Brain microvascular endothelial cell (primary cell): ENCODE results near the gene TRIM25.

Experiments
- DNase-seq: peaks from one replicate; pipeline ENCODE4 v3.0.0-alpha.2; 2020
- H3K27ac ChIP-seq: fragments of 250-450 bp; sonication (Bioruptor Pico); 2 replicates; pipeline ENCODE4 v1.5.1; 2020; ENCODE audit warnings: mild to moderate bottlenecking, moderate library complexity
- H3K27me3 ChIP-seq: fragments of 250-450 bp; sonication (Bioruptor Pico); replicated peaks from 2 replicates; pipeline ENCODE4 v1.5.1; 2020; ENCODE audit warnings: mild to moderate bottlenecking
- H3K36me3 ChIP-seq: fragments of 250-450 bp; sonication (Bioruptor Pico); replicated peaks from 2 replicates; pipeline ENCODE4 v1.5.1; 2020; ENCODE audit warnings: mild to moderate bottlenecking
- H3K4me3 ChIP-seq: 2 replicates; pipeline ENCODE4 v1.5.1; 2011; ENCODE audit warnings: low read depth, mild to moderate bottlenecking, control low read depth, low read length, moderate library complexity
- in situ Hi-C: cut with HindIII; loops from 2 replicates; pipeline ENCODE4 v1.10.0; 2017; ENCODE audit warnings: low sequenced_read_pairs, low pct_ligation_motif_present
- TF ChIP-seq, protein P1 (sequence below): IDR thresholded peaks from 2 replicates; pipeline ENCODE4 v1.5.1; 2011; ENCODE audit warnings: low read depth, mild to moderate bottlenecking, moderate library complexity, low read length, control low read depth, inconsistent platforms; ENCODE audit errors: missing control alignments

Gene TRIM25

DNA sequence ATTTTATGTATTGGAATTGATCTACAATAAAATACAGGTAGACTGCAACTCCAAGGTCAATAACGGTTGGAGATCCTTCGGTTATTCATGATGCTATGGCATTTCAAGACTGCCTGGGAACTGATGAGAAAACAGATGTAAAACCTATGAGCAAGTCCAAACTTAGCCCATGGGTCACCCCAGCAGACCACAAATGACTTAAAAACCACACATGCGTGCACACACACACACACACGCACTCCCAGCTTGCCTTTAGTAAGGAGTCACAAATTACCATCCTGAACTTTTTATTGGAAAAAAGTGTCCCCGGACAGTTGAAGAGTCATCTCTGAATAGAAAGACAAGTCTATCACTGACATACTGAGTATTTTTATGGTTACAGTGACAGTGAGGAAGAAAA lies 26.7 kb downstream of the TRIM25 start:
- no peak overlapping the region for H3K4me3 ChIP-seq
- DNase-seq = no peak
- peaks cover 6% of the 10 kb centered on the region for H3K36me3 ChIP-seq
- TF ChIP-seq, protein P1, sequence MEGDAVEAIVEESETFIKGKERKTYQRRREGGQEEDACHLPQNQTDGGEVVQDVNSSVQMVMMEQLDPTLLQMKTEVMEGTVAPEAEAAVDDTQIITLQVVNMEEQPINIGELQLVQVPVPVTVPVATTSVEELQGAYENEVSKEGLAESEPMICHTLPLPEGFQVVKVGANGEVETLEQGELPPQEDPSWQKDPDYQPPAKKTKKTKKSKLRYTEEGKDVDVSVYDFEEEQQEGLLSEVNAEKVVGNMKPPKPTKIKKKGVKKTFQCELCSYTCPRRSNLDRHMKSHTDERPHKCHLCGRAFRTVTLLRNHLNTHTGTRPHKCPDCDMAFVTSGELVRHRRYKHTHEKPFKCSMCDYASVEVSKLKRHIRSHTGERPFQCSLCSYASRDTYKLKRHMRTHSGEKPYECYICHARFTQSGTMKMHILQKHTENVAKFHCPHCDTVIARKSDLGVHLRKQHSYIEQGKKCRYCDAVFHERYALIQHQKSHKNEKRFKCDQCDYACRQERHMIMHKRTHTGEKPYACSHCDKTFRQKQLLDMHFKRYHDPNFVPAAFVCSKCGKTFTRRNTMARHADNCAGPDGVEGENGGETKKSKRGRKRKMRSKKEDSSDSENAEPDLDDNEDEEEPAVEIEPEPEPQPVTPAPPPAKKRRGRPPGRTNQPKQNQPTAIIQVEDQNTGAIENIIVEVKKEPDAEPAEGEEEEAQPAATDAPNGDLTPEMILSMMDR = no peak
- H3K27ac ChIP-seq = no peak overlapping the region
- no peaks in the 10 kb centered on the region for H3K27me3 ChIP-seq
- in situ Hi-C loops = no loop called here

DNA sequence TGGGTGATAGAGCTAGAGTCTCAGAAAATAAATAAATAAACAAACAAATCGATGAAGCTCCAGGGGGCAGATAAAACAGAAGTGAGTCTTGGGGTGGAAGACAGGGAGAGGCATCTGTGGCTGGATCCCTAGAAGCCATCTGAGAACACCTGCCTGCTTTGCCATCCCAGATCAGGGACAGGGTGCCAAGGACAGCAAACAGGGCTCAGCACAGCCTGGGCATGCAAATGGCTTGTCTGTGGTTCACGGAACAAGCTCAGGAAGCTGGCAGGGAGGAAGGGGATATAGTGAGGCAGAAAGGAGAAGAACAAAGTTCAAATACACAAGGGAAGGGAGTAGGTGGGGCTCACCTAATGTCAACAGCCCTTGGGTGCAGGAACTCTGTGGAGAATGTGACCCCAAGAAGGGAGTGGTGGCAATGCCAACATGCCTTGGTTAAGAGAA lies 27.5 kb downstream of the TRIM25 start:
- in situ Hi-C loops = no loop called here
- Histone ChIP-seq H3K27me3 (no peaks in the 10 kb centered on the region), H3K27ac (no peak overlapping the region), H3K36me3 (peaks cover 4% of the 10 kb centered on the region), H3K4me3 (no peak overlapping the region)
- no peak for DNase-seq
- TF ChIP-seq, protein P1 = no peak

DNA sequence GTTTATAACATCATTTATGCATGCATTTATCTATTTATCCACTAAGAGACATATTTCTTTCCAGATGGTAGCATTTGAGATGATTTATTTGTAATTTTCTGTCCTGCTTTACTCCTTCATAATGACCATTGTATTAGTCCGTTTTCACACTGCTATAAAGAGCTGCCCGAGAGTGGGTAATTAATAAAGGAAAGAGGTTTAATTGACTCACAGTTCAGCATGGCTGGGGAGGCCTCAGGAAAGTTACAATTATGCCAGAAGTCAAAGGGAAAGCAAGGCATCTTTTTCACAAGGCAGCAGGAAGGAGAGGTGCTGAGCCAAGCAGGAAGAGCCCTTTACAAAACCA lies 28.6 kb downstream of the TRIM25 start:
- H3K4me3 ChIP-seq = no peak overlapping the region
- TF ChIP-seq, protein P1 = no peak
- in situ Hi-C loops = no loop called here

DNA sequence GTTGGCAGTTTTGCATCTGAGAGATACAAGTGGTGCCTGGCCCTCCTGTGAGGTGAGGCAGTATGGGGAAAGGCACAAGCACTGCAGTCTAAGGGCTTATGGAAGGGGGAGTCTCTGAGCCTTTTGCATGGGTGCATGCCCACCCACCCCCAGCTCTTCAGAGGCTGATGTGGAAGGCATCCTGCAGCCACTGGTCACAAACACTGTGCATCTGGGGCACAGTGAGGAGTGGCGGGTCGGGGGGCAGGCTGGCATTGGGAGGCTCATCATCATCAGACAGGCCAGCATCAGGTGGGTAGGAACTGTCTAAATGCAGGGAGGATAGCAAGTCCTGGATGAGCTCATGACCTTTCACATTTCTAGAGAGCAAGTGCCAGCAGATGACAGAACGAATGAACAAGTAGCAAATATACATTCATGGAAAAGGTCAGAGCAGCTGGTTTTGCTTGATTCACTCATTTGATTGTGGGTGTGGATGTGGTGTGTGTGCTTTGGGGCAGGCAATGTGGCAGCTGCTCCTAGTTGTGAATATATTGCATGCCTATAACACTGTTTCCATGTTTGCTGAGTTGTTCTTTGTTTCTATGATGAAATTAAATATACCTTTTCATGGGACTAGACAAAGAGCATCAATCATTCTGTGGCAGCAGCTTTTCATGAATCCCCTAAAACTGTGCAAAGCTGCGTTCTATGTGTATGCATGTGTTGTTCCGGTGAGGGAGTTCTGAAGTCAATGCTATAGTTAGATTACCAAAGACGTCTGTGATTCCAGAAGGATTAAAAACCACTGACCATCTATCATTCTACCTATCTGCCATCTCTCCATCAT lies 29.2 kb downstream of the TRIM25 start:
- Histone ChIP-seq H3K36me3 (no peaks in the 10 kb centered on the region), H3K4me3 (no peak overlapping the region), H3K27me3 (no peaks in the 10 kb centered on the region), H3K27ac (no peak overlapping the region)
- TF ChIP-seq, protein P1 = no peak
- in situ Hi-C loops = no loop called here
- DNase-seq = no peak

More for the DNA sequence above, 28.6 kb downstream of the TRIM25 start:
- Histone ChIP-seq H3K36me3 (peaks cover 1% of the 10 kb centered on the region), H3K27me3 (no peaks in the 10 kb centered on the region), H3K27ac (no peak overlapping the region)
- no peak for DNase-seq

DNA sequence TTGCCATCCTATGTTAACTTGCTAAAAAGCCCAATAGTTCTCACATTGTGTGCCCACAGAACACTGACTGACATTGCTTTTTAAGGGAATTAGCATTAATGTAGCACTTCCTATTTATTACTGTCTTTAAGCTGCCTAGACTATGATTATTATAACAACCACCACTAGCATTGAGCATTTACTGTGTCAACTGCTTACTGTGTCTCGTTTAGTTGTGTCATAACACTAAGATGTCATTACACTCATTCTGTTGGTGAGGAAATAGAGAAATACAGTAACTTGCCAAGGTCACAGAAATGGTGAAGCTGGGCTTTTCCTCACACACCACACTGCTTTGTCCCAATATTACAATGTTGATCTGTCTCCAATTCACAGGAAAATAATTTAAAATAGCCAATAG lies 30.2 kb downstream of the TRIM25 start:
- in situ Hi-C loops = no loop called here
- DNase-seq = no peak
- Histone ChIP-seq H3K27me3 (no peaks in the 10 kb centered on the region), H3K36me3 (no peaks in the 10 kb centered on the region), H3K27ac (no peak overlapping the region), H3K4me3 (no peak overlapping the region)
- TF ChIP-seq, protein P1 = no peak
